Erythroblast (primary cell): ENCODE measurements around the gene ADGRG4.
"Not testable (repeated sequence)": the region's sequence is repeated elsewhere in the genome, so short reads cannot be mapped to it uniquely, and the experiment has no call there.

Experiments used
- DNase-seq, 2 experiments: peaks; one replicate each; lab custom pipeline; 2025; lab: John Stamatoyannopoulos, UW
- GATA1 ChIP-seq: IDR thresholded peaks from 2 replicates; pipeline ENCODE4 v1.6.1; 2011; ENCODE audit warnings: low read depth, mild to moderate bottlenecking, control low read depth, low read length, moderate library complexity
- POLR2A ChIP-seq: IDR thresholded peaks from 2 replicates; pipeline ENCODE4 v1.6.1; 2011; ENCODE audit warnings: mild to moderate bottlenecking, low read length

Gene ADGRG4

GRCh38 chrX:136390921-136391320 is 90.2 kb downstream of the ADGRG4 start:
- TF ChIP-seq GATA1 (no peak), POLR2A (no peak)
- no peak for DNase-seq

DNA sequence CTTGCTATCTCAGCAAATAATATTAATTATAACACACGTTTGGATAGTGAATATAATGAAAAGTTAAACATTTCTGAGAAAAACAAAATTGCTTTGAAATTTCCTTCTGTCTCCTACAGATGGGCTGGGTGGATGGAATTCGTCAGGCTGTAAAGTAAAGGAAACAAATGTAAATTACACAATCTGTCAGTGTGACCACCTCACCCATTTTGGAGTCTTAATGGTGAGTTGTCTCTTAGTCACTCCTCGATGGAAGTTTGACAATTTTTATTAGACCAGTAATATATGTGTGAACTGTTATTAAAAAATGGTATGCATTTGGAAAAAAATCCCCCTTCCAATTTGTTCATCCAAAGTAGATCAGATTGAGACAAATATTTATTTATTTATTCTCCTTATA is 94.5 kb downstream of the ADGRG4 start:
- no peak for TF ChIP-seq GATA1
- no peak for TF ChIP-seq POLR2A
- DNase-seq, result no peak

DNA sequence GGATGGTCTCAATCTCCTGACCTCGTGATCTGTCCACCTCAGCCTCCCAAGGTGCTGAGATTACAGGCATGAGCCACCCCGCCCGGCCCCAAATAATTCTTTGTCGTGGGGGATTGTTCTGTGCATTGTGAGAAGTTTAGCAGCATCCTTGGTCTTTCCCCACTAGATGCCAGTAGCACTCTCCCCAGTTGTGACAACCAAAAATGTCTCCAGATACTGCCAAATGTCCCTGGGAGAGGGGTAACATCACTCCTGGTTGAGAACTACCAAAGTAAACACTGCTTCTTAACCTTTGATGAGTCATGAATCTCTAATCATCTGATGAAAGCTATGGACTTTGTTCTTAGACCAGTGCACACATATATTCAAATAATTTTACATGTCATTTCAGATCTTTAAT is 96.2 kb downstream of the ADGRG4 start:
- DNase-seq, result no peak
- TF ChIP-seq POLR2A, result no peak
- TF ChIP-seq GATA1, result no peak

DNA sequence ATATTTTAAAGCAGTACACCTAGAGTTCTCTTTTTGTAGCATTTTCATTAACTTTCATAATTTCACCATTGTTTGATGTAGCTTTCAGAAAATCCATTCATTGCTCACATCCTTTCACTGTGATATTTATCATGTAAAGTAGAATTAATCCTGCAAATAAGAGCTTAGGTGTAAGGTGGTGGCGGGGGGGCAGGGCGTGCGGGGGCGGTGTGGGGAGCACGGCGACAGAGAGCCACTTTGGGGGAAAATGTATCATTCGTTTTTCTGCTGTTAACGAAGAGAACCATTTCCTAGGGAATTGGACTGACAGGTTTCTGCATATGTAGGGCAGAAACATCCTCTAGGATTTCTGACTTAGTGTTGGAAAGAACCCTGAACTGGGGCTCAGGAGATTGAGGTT is 104.4 kb downstream of the ADGRG4 start:
- DNase-seq, result no peak
- TF ChIP-seq POLR2A (no peak), GATA1 (no peak)

GRCh38 chrX:136417806-136418205 is 117.0 kb downstream of the ADGRG4 start:
- no peak for DNase-seq
- TF ChIP-seq GATA1 (no peak), POLR2A (no peak)

DNA sequence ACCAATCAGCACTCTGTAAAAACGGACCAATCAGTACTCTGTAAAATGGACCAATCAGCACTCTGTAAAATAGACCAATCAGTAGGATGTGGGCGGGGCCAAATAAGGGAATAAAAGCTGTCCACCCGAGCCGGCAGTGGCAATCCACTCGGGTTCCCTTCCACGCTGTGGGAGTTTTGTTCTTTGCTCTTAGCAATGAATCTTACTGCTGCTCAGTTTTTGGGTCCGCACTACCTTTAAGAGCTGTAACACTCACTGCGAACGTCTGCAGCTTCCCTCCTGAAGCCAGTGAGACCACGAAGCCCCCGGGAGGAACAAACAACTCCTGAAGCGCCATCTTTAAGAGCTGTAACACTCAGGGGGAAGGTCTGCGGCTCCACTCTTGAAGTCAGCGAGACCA is 120.6 kb downstream of the ADGRG4 start:
- no peak for DNase-seq
- TF ChIP-seq POLR2A (no peak), GATA1 (no peak)

DNA sequence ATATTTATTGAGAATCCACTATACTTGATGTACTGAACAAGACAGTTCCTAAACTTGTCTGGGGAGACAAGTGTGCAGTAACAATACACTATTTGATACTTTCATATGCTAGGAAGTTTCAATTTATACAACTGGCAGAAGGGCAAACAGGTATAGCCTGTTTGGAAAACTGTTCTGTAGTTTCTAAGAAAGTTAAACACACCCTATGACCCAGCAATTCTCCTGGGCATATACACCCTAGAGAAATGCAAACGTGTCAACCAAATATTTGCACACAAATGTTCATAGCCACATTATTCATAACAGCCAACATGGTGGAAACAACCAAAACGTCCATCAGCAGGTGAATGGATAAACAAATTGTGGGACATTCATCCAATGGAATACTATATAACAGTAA is 123.0 kb downstream of the ADGRG4 start:
- no peak for TF ChIP-seq POLR2A
- no peak for TF ChIP-seq GATA1
- DNase-seq, result no peak

DNA sequence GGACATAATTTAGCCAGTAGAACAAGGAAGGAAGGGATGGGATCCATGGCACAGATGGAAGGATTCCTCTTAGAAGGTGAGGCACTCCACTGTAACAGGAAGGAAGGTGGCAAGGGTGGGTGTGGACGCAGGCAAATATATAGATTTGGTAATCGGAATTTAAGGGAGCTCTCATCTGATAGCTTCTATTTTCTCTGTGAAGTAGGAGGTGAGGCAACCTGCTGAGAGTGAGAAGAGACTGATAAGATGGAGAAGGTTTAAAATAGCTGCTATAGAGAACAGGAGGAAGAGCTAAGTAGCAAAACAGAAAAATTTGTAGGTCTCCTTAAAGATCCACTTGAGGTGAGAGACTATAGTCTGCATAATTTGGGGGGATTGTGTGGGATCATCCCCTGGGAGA is 125.2 kb downstream of the ADGRG4 start:
- no peak for TF ChIP-seq GATA1
- DNase-seq, result no peak

GRCh38 chrX:136431625-136432024 is 130.9 kb downstream of the ADGRG4 start:
- DNase-seq, result no peak
- TF ChIP-seq GATA1, result no peak

DNA sequence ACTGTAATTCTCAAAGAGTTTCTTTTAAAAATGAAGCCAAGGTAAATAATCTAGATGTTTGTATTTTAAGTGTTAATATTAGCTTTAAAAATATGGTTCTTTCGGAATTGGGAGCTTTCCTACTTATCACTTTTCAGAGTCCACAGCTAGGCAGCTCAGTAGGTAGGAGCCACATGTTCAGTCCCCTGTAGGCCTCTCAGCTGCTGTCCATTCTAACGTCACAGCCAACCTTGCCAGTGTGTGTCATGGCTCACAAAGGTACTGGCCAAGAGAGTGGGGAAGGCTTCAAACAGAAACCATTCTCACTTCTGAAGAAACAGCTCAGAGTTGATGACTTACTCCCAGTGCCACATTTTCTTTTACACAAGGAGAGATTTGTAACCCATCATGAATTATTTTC is 137.0 kb downstream of the ADGRG4 start:
- no peak for DNase-seq
- no peak for TF ChIP-seq POLR2A
- TF ChIP-seq GATA1, result no peak

GRCh38 chrX:136438192-136438591 is 137.4 kb downstream of the ADGRG4 start:
- TF ChIP-seq POLR2A, result no peak
- TF ChIP-seq GATA1, result no peak
- no peak for DNase-seq

DNA sequence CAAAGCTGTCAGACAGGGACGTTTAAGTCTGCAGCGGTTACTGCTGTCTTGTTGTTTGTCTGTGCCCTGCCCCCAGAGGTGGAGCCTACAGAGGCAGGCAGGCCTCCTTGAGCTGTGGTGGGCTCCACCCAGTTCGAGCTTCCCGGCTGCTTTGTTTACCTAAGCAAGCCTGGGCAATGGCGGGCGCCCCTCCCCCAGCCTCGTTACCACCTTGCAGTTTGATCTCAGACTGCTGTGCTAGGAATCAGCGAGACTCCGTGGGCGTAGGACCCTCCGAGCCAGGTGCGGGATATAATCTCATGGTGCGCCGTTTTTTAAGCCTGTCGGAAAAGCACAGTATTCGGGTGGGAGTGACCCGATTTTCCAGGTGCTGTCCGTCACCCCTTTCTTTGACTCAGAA is 144.9 kb downstream of the ADGRG4 start:
- DNase-seq, result not testable (repeated sequence)

- TF ChIP-seq POLR2A (no peak), GATA1 (no peak)
- DNase-seq, result no peak
Observed at GRCh38 chrX:136446208-136446607, 145.4 kb downstream of the ADGRG4 start.

GRCh38 chrX:136447308-136447707 is 146.5 kb downstream of the ADGRG4 start:
- TF ChIP-seq GATA1 (no peak), POLR2A (no peak)
- DNase-seq, result no peak

- DNase-seq, result no peak
- TF ChIP-seq GATA1 (no peak), POLR2A (no peak)
Observed at GRCh38 chrX:136447968-136448367, 147.2 kb downstream of the ADGRG4 start.
